Measurements from ENCODE around the gene CHTF8. TPM values are rescaled to one million over a fixed set of nuclear protein-coding genes. Genes with fewer than 3 reads are reported as not detected.
A peak's percentile ranks its signal among the peaks of the same experiment; 100 is the strongest.
"Not testable (repeated sequence)": the region's sequence is repeated elsewhere in the genome, so short reads cannot be mapped to it uniquely, and the experiment has no call there.

Gene CHTF8
- polyA plus RNA-seq, 1 experiment = 161 TPM

GRCh38 chr16:69166221-69166833, 33.9 kb upstream of the CHTF8 start:
- Histone ChIP-seq H3K27me3 (ENCODE audit: control insufficient read depth, insufficient read depth, low read length) (no peaks in the 10 kb centered on the region), H3K4me3 (ENCODE audit: low read depth, low read length) (no peak overlapping the region), H3K36me3 (ENCODE audit: control insufficient read depth, insufficient read depth, low read length) (peaks cover 6% of the 10 kb centered on the region)
- CTCF ChIA-PET = interaction anchor here (0.7 to 5.5 kb wide), 6 partner anchors 13 to 144 kb away, joined by 3 to 28 read pairs (median 3); no protein-coding TSS in a partner anchor
- POLR2A ChIA-PET = no interaction called here
- DNase-seq (ENCODE audit: low read depth) = no peak
- TF ChIP-seq CTCF (IDR thresholded peaks at IDR 0.05; ENCODE audit: insufficient read depth, low read depth, low read length) = no peak

- no peak overlapping the region for H3K4me3 ChIP-seq (ENCODE audit: low read depth, low read length)
- DNase-seq (ENCODE audit: low read depth) = no peak
- H3K36me3 ChIP-seq (ENCODE audit: control insufficient read depth, insufficient read depth, low read length) = peaks cover 8% of the 10 kb centered on the region
- POLR2A ChIA-PET = no interaction called here
- no peaks in the 10 kb centered on the region for H3K27me3 ChIP-seq (ENCODE audit: control insufficient read depth, insufficient read depth, low read length)
- TF ChIP-seq CTCF (IDR thresholded peaks at IDR 0.05; ENCODE audit: insufficient read depth, low read depth, low read length) = no peak
- CTCF ChIA-PET = interaction anchor here (0.6 to 5.5 kb wide), 6 partner anchors 12 to 146 kb away, joined by 3 to 28 read pairs (median 3); partner anchors contain the start of gene VPS4A
Measured at GRCh38 chr16:69165584-69165983, 33.2 kb upstream of the CHTF8 start.

GRCh38 chr16:69160192-69160591, 27.8 kb upstream of the CHTF8 start:
- no peak for TF ChIP-seq CTCF (IDR thresholded peaks at IDR 0.05; ENCODE audit: insufficient read depth, low read depth, low read length)
- ChIA-PET CTCF (interaction anchor here (0.8 to 1.0 kb wide), 2 partner anchors 133 to 313 kb away, joined by 3 to 4 read pairs; no protein-coding TSS in a partner anchor), POLR2A (interaction anchor here (0.6 kb wide), 1 partner anchor 118 kb away, joined by 16 read pairs; no protein-coding TSS in a partner anchor)
- DNase-seq (ENCODE audit: low read depth) = no peak
- no peak overlapping the region for H3K4me3 ChIP-seq (ENCODE audit: low read depth, low read length)
- no peaks in the 10 kb centered on the region for H3K27me3 ChIP-seq (ENCODE audit: control insufficient read depth, insufficient read depth, low read length)
- peaks cover 14% of the 10 kb centered on the region for H3K36me3 ChIP-seq (ENCODE audit: control insufficient read depth, insufficient read depth, low read length)

GRCh38 chr16:69157196-69157595, 24.8 kb upstream of the CHTF8 start:
- ChIA-PET CTCF (interaction anchor here (1.0 to 1.3 kb wide), 3 partner anchors 129 to 133 kb away, joined by 3 to 8 read pairs (median 5); no protein-coding TSS in a partner anchor), POLR2A (no interaction called here)
- H3K4me3 ChIP-seq (ENCODE audit: low read depth, low read length) = no peak overlapping the region
- no peaks in the 10 kb centered on the region for H3K27me3 ChIP-seq (ENCODE audit: control insufficient read depth, insufficient read depth, low read length)
- DNase-seq (ENCODE audit: low read depth) = no peak
- TF ChIP-seq CTCF (IDR thresholded peaks at IDR 0.05; ENCODE audit: insufficient read depth, low read depth, low read length) = no peak
- peaks cover 12% of the 10 kb centered on the region for H3K36me3 ChIP-seq (ENCODE audit: control insufficient read depth, insufficient read depth, low read length)

- Histone ChIP-seq H3K4me3 (ENCODE audit: low read depth, low read length) (no peak overlapping the region), H3K36me3 (ENCODE audit: control insufficient read depth, insufficient read depth, low read length) (peaks cover 7% of the 10 kb centered on the region), H3K27me3 (ENCODE audit: control insufficient read depth, insufficient read depth, low read length) (no peaks in the 10 kb centered on the region)
- POLR2A ChIA-PET = no interaction called here
- CTCF ChIA-PET = interaction anchor here (0.6 to 6.4 kb wide), 25 partner anchors 8 to 189 kb away, joined by 3 to 98 read pairs (median 4); partner anchors contain the start of genes CHTF8, COG8, PDF and UTP4
- TF ChIP-seq CTCF (IDR thresholded peaks at IDR 0.05; ENCODE audit: insufficient read depth, low read depth, low read length) = peak; percentile 73
- DNase-seq (ENCODE audit: low read depth) = no peak
Measured at GRCh38 chr16:69150146-69150865, 17.9 kb upstream of the CHTF8 start.

GRCh38 chr16:69149621-69150020, 17.2 kb upstream of the CHTF8 start:
- DNase-seq (ENCODE audit: low read depth); H3K36me3 ChIP-seq (ENCODE audit: control insufficient read depth, insufficient read depth, low read length); H3K4me3 ChIP-seq (ENCODE audit: low read depth, low read length); H3K27me3 ChIP-seq (ENCODE audit: control insufficient read depth, insufficient read depth, low read length); POLR2A ChIA-PET: not testable (repeated sequence)
- CTCF ChIA-PET = interaction anchor here (0.6 to 6.4 kb wide), 18 partner anchors 9 to 232 kb away, joined by 3 to 98 read pairs (median 5); partner anchors contain the start of genes COG8 and PDF

Data from BJ (cell line).